Activated T-helper 2 cell treated with anti-CD3 and anti-CD28 coated beads, Interferon-gamma antibody, Interleukin-2, Interleukin-4, amounts not matched to agents 10 μg/mL and 5 μg/mL and 100 μg/mL, durations not matched to agents 14 hours and 24 hours and 36 hours (primary cell): Measurements from ENCODE around the gene COL11A2. TPM values are rescaled to one million over a fixed set of nuclear protein-coding genes. Genes with fewer than 3 reads are reported as not detected.

Source experiments
- DNase-seq: peaks from one replicate; pipeline ENCODE4 v3.0.0; 2021; ENCODE audit warnings: low spot score
- H3K27ac Mint-ChIP-seq: one replicate; pipeline ENCODE4 v1.8.0; 2021; ENCODE audit warnings: mixed read lengths
- H3K27me3 Mint-ChIP-seq: one replicate; pipeline ENCODE4 v1.8.0; 2021; ENCODE audit warnings: low read depth, mixed read lengths
- H3K36me3 Mint-ChIP-seq: one replicate; pipeline ENCODE4 v1.8.0; 2021; ENCODE audit warnings: low read depth, mixed read lengths
- H3K4me1 Mint-ChIP-seq: one replicate; pipeline ENCODE4 v1.8.0; 2021; ENCODE audit warnings: low read depth, mixed read lengths
- H3K4me3 Mint-ChIP-seq: one replicate; pipeline ENCODE4 v1.8.0; 2021; ENCODE audit warnings: low read depth, mild to moderate bottlenecking, moderate library complexity, mixed read lengths
- H3K9me3 Mint-ChIP-seq: one replicate; pipeline ENCODE4 v1.8.0; 2021; ENCODE audit warnings: mixed read lengths
- intact Hi-C: fragments of 100-400 bp; cut with micrococcal nuclease; formaldehyde crosslinking; loops from one replicate; pipeline ENCODE4 v1.15.1; 2023
- total RNA-seq: library from RNA; stranded (reverse); gene quantifications from 2 replicates; pipeline ENCODE4 v1.2.3, GENCODE V29; 2022

The COL11A2 gene
- total RNA-seq, 1 donor from 2014 or later: 0.34 TPM

GRCh38 chr6:33142501-33143070, 49.7 kb downstream of the COL11A2 start:
- peaks cover 25% of the 10 kb centered on the region for H3K27me3 Mint-ChIP-seq
- no peak overlapping the region for H3K4me3 Mint-ChIP-seq
- DNase-seq: no peak
- no peaks in the 10 kb centered on the region for H3K36me3 Mint-ChIP-seq
- intact Hi-C loops: no loop called here
- H3K4me1 Mint-ChIP-seq: peaks cover 11% of the 10 kb centered on the region
- no peak overlapping the region for H3K27ac Mint-ChIP-seq
- H3K9me3 Mint-ChIP-seq: peaks cover 3% of the 10 kb centered on the region

- Mint-ChIP-seq H3K36me3 (no peaks in the 10 kb centered on the region), H3K9me3 (peaks cover 3% of the 10 kb centered on the region), H3K4me3 (no peak overlapping the region), H3K4me1 (peaks cover 13% of the 10 kb centered on the region), H3K27ac (no peak overlapping the region), H3K27me3 (peaks cover 25% of the 10 kb centered on the region)
- intact Hi-C loops: no loop called here
- no peak for DNase-seq
Observed at GRCh38 chr6:33140556-33140955, 51.7 kb downstream of the COL11A2 start.

- no peak overlapping the region for H3K4me3 Mint-ChIP-seq
- intact Hi-C loops: no loop called here
- no peak for DNase-seq
- no peak overlapping the region for H3K27ac Mint-ChIP-seq
- peaks cover 25% of the 10 kb centered on the region for H3K27me3 Mint-ChIP-seq
- no peaks in the 10 kb centered on the region for H3K36me3 Mint-ChIP-seq
- peaks cover 3% of the 10 kb centered on the region for H3K9me3 Mint-ChIP-seq
- peaks cover 13% of the 10 kb centered on the region for H3K4me1 Mint-ChIP-seq
Observed at GRCh38 chr6:33139596-33140206, 52.6 kb downstream of the COL11A2 start.

- Mint-ChIP-seq H3K4me1 (peaks cover 5% of the 10 kb centered on the region), H3K27ac (no peak overlapping the region), H3K27me3 (peaks cover 11% of the 10 kb centered on the region), H3K9me3 (no peaks in the 10 kb centered on the region), H3K36me3 (no peaks in the 10 kb centered on the region), H3K4me3 (no peak overlapping the region)
- no peak for DNase-seq
- intact Hi-C loops: no loop called here
Observed at GRCh38 chr6:33136310-33136900, 55.9 kb downstream of the COL11A2 start.

GRCh38 chr6:33132081-33132524, 60.2 kb downstream of the COL11A2 start:
- no peak for DNase-seq
- Mint-ChIP-seq H3K9me3 (no peaks in the 10 kb centered on the region), H3K4me3 (no peak overlapping the region), H3K27me3 (peaks cover 2% of the 10 kb centered on the region), H3K27ac (no peak overlapping the region), H3K36me3 (no peaks in the 10 kb centered on the region), H3K4me1 (peaks cover 31% of the 10 kb centered on the region)
- intact Hi-C loops: no loop called here

- H3K4me3 Mint-ChIP-seq: no peak overlapping the region
- H3K36me3 Mint-ChIP-seq: no peaks in the 10 kb centered on the region
- intact Hi-C loops: loop anchor here (5.0 kb wide), 1 partner anchor 34 kb away; no protein-coding TSS in a partner anchor
- peaks cover 4% of the 10 kb centered on the region for H3K9me3 Mint-ChIP-seq
- peaks cover 1% of the 10 kb centered on the region for H3K27me3 Mint-ChIP-seq
- DNase-seq: no peak
- H3K4me1 Mint-ChIP-seq: peaks cover 30% of the 10 kb centered on the region
- no peak overlapping the region for H3K27ac Mint-ChIP-seq
Observed at GRCh38 chr6:33128318-33128717, 63.9 kb downstream of the COL11A2 start.

GRCh38 chr6:33126101-33126714, 66.1 kb downstream of the COL11A2 start:
- Mint-ChIP-seq H3K4me1 (peaks cover 26% of the 10 kb centered on the region), H3K4me3 (no peak overlapping the region), H3K27ac (no peak overlapping the region), H3K27me3 (peaks cover 6% of the 10 kb centered on the region), H3K36me3 (no peaks in the 10 kb centered on the region), H3K9me3 (peaks cover 4% of the 10 kb centered on the region)
- peak; percentile 32 for DNase-seq
- intact Hi-C loops: loop anchor here (5.0 kb wide), 1 partner anchor 36 kb away; no protein-coding TSS in a partner anchor

GRCh38 chr6:33124947-33125346, 67.3 kb downstream of the COL11A2 start:
- peaks cover 24% of the 10 kb centered on the region for H3K4me1 Mint-ChIP-seq
- no peak overlapping the region for H3K27ac Mint-ChIP-seq
- H3K36me3 Mint-ChIP-seq: no peaks in the 10 kb centered on the region
- H3K27me3 Mint-ChIP-seq: peaks cover 15% of the 10 kb centered on the region
- DNase-seq: no peak
- peaks cover 4% of the 10 kb centered on the region for H3K9me3 Mint-ChIP-seq
- H3K4me3 Mint-ChIP-seq: no peak overlapping the region
- intact Hi-C loops: loop anchor here (2.0 to 5.0 kb wide), 2 partner anchors 37 to 72 kb away; no protein-coding TSS in a partner anchor

GRCh38 chr6:33124525-33124901, 67.8 kb downstream of the COL11A2 start:
- Mint-ChIP-seq H3K27ac (no peak overlapping the region), H3K9me3 (peaks cover 4% of the 10 kb centered on the region), H3K4me3 (no peak overlapping the region), H3K27me3 (peaks cover 18% of the 10 kb centered on the region), H3K36me3 (no peaks in the 10 kb centered on the region), H3K4me1 (peaks cover 21% of the 10 kb centered on the region)
- intact Hi-C loops: loop anchor here (2.0 kb wide), 1 partner anchor 72 kb away; no protein-coding TSS in a partner anchor
- DNase-seq: no peak

- intact Hi-C loops: loop anchor here (2.0 kb wide), 1 partner anchor 73 kb away; no protein-coding TSS in a partner anchor
- H3K36me3 Mint-ChIP-seq: no peaks in the 10 kb centered on the region
- H3K9me3 Mint-ChIP-seq: peaks cover 4% of the 10 kb centered on the region
- peaks cover 16% of the 10 kb centered on the region for H3K4me1 Mint-ChIP-seq
- H3K27ac Mint-ChIP-seq: no peak overlapping the region
- DNase-seq: no peak
- peaks cover 21% of the 10 kb centered on the region for H3K27me3 Mint-ChIP-seq
- no peak overlapping the region for H3K4me3 Mint-ChIP-seq
Observed at GRCh38 chr6:33123732-33124524, 68.3 kb downstream of the COL11A2 start.

GRCh38 chr6:33123181-33123580, 69.1 kb downstream of the COL11A2 start:
- peaks cover 4% of the 10 kb centered on the region for H3K9me3 Mint-ChIP-seq
- no peak overlapping the region for H3K4me3 Mint-ChIP-seq
- H3K27me3 Mint-ChIP-seq: peaks cover 24% of the 10 kb centered on the region
- no peak for DNase-seq
- peaks cover 8% of the 10 kb centered on the region for H3K4me1 Mint-ChIP-seq
- intact Hi-C loops: no loop called here
- H3K36me3 Mint-ChIP-seq: no peaks in the 10 kb centered on the region
- H3K27ac Mint-ChIP-seq: no peak overlapping the region

GRCh38 chr6:33120001-33120400, 72.3 kb downstream of the COL11A2 start:
- intact Hi-C loops: no loop called here
- H3K27ac Mint-ChIP-seq: no peak overlapping the region
- no peaks in the 10 kb centered on the region for H3K36me3 Mint-ChIP-seq
- no peak overlapping the region for H3K4me3 Mint-ChIP-seq
- DNase-seq: no peak
- peaks cover 4% of the 10 kb centered on the region for H3K9me3 Mint-ChIP-seq
- peaks cover 8% of the 10 kb centered on the region for H3K4me1 Mint-ChIP-seq
- peaks cover 51% of the 10 kb centered on the region for H3K27me3 Mint-ChIP-seq
